HEK293 (cell line): Measurements from ENCODE around the gene ARAP1.

ENCODE experiments used
- GFI1B ChIP-seq: fragments of 450-650 bp; formaldehyde crosslinking; IDR thresholded peaks from 2 replicates; pipeline ENCODE4 v1.5.1; 2016; ENCODE audit warnings: missing biosample characterization, missing genetic modification characterization
- HOXC10 ChIP-seq: sonication (generic); formaldehyde crosslinking; IDR thresholded peaks from 2 replicates; pipeline ENCODE4 v1.8.1; 2023; ENCODE audit warnings: mild to moderate bottlenecking, missing genetic modification reagents
- KLF1 ChIP-seq: fragments of 450-650 bp; formaldehyde crosslinking; IDR thresholded peaks from 2 replicates; pipeline ENCODE4 v1.5.1; 2016; ENCODE audit warnings: missing biosample characterization, missing genetic modification characterization
- KLF16 ChIP-seq: fragments of 450-650 bp; formaldehyde crosslinking; IDR thresholded peaks from 2 replicates; pipeline ENCODE4 v1.5.1; 2017; ENCODE audit warnings: missing biosample characterization, missing genetic modification characterization
- MZF1 ChIP-seq: fragments of 450-650 bp; formaldehyde crosslinking; IDR thresholded peaks from 2 replicates; pipeline ENCODE4 v1.5.1; 2017; ENCODE audit warnings: missing biosample characterization, missing genetic modification characterization, borderline replicate concordance
- PRDM1 ChIP-seq: fragments of 450-650 bp; formaldehyde crosslinking; IDR thresholded peaks from 2 replicates; pipeline ENCODE4; 2016; ENCODE audit warnings: missing biosample characterization, missing genetic modification characterization
- REPIN1 ChIP-seq: fragments of 450-650 bp; formaldehyde crosslinking; IDR thresholded peaks from 2 replicates; pipeline ENCODE4 v1.5.1; 2017; ENCODE audit warnings: missing biosample characterization, missing genetic modification characterization, low read depth
- SCRT1 ChIP-seq: fragments of 450-650 bp; formaldehyde crosslinking; IDR thresholded peaks from 2 replicates; pipeline ENCODE4 v1.5.1; 2016; ENCODE audit warnings: missing biosample characterization, missing genetic modification characterization, borderline replicate concordance
- SETDB1 ChIP-seq: IDR thresholded peaks from one replicate; pipeline ENCODE4 v1.6.1; 2017; ENCODE audit warnings: mild to moderate bottlenecking, low read length, moderate library complexity, mixed read lengths; ENCODE audit not compliant: insufficient read length
- ZBTB20 ChIP-seq: fragments of 450-650 bp; formaldehyde crosslinking; IDR thresholded peaks from 2 replicates; pipeline ENCODE4 v1.5.1; 2016; ENCODE audit warnings: missing biosample characterization, missing genetic modification characterization
- ZBTB21 ChIP-seq: fragments of 450-650 bp; formaldehyde crosslinking; IDR thresholded peaks from 2 replicates; pipeline ENCODE4 v1.5.1; 2017; ENCODE audit warnings: missing biosample characterization, missing genetic modification characterization
- ZBTB48 ChIP-seq: fragments of 450-650 bp; formaldehyde crosslinking; IDR thresholded peaks from 2 replicates; pipeline ENCODE4 v1.5.1; 2016; ENCODE audit warnings: missing biosample characterization, missing genetic modification characterization
- ZEB2 ChIP-seq: fragments of 450-650 bp; formaldehyde crosslinking; IDR thresholded peaks from 2 replicates; pipeline ENCODE4 v1.5.1; 2016; ENCODE audit warnings: missing biosample characterization, missing genetic modification characterization
- ZFHX2 ChIP-seq: fragments of 450-650 bp; formaldehyde crosslinking; conservative IDR thresholded peaks from 2 replicates; pipeline ENCODE4 v1.5.1; 2016; ENCODE audit warnings: missing biosample characterization, missing genetic modification characterization
- ZFP37 ChIP-seq: fragments of 450-650 bp; formaldehyde crosslinking; IDR thresholded peaks from 2 replicates; pipeline ENCODE4 v1.5.1; 2016; ENCODE audit warnings: missing biosample characterization, missing genetic modification characterization
- ZFP69B ChIP-seq: fragments of 450-650 bp; formaldehyde crosslinking; IDR thresholded peaks from 2 replicates; pipeline ENCODE4 v1.5.1; 2016; ENCODE audit warnings: missing biosample characterization, missing genetic modification characterization
- ZNF121 ChIP-seq: fragments of 450-650 bp; formaldehyde crosslinking; IDR thresholded peaks from 2 replicates; pipeline ENCODE4 v1.5.1; 2016; ENCODE audit warnings: missing biosample characterization, missing genetic modification characterization
- ZNF132 ChIP-seq: fragments of 450-650 bp; formaldehyde crosslinking; IDR thresholded peaks from 2 replicates; pipeline ENCODE4 v1.5.1; 2017; ENCODE audit warnings: missing biosample characterization, missing genetic modification characterization, borderline replicate concordance
- ZNF146 ChIP-seq: fragments of 450-650 bp; formaldehyde crosslinking; IDR thresholded peaks from 2 replicates; pipeline ENCODE4 v1.5.1; 2016; ENCODE audit warnings: missing biosample characterization, missing genetic modification characterization
- ZNF16 ChIP-seq: fragments of 450-650 bp; formaldehyde crosslinking; IDR thresholded peaks from 2 replicates; pipeline ENCODE4 v1.5.1; 2016; ENCODE audit warnings: low read depth, missing biosample characterization, missing genetic modification characterization
- ZNF202 ChIP-seq: fragments of 450-650 bp; formaldehyde crosslinking; IDR thresholded peaks from 2 replicates; pipeline ENCODE4 v1.5.1; 2016; ENCODE audit warnings: missing biosample characterization, missing genetic modification characterization, borderline replicate concordance
- ZNF239 ChIP-seq: fragments of 450-650 bp; formaldehyde crosslinking; IDR thresholded peaks from 2 replicates; pipeline ENCODE4 v1.5.1; 2016; ENCODE audit warnings: missing biosample characterization, missing genetic modification characterization
- ZNF335 ChIP-seq: fragments of 450-650 bp; formaldehyde crosslinking; conservative IDR thresholded peaks from 2 replicates; pipeline ENCODE4 v1.5.1; 2016; ENCODE audit warnings: missing biosample characterization, missing genetic modification characterization
- ZNF354C ChIP-seq: fragments of 450-650 bp; formaldehyde crosslinking; IDR thresholded peaks from 2 replicates; pipeline ENCODE4 v1.5.1; 2016; ENCODE audit warnings: missing biosample characterization, missing genetic modification characterization, low read depth, borderline replicate concordance
- ZNF404 ChIP-seq: fragments of 450-650 bp; formaldehyde crosslinking; IDR thresholded peaks from 2 replicates; pipeline ENCODE4 v1.5.1; 2017; ENCODE audit warnings: missing biosample characterization, missing genetic modification characterization
- ZNF529 ChIP-seq: fragments of 450-650 bp; formaldehyde crosslinking; IDR thresholded peaks from 2 replicates; pipeline ENCODE4 v1.5.1; 2017; ENCODE audit warnings: missing genetic modification characterization, missing biosample characterization; ENCODE audit not compliant: insufficient replicate concordance
- ZNF544 ChIP-seq: fragments of 450-650 bp; formaldehyde crosslinking; IDR thresholded peaks from 2 replicates; pipeline ENCODE4 v1.5.0; 2017; ENCODE audit warnings: missing biosample characterization, missing genetic modification characterization
- ZNF560 ChIP-seq: fragments of 450-650 bp; formaldehyde crosslinking; IDR thresholded peaks from 2 replicates; pipeline ENCODE4 v1.5.1; 2017; ENCODE audit warnings: missing biosample characterization, missing genetic modification characterization, borderline replicate concordance
- ZNF596 ChIP-seq: fragments of 450-650 bp; IDR thresholded peaks from 2 replicates; pipeline ENCODE4 v1.5.0; 2018; ENCODE audit warnings: missing biosample characterization, mild to moderate bottlenecking, missing genetic modification characterization, moderate library complexity
- ZNF660 ChIP-seq: fragments of 450-650 bp; IDR thresholded peaks from 2 replicates; pipeline ENCODE4 v1.5.1; 2018; ENCODE audit warnings: missing biosample characterization, mild to moderate bottlenecking, missing genetic modification characterization
- ZNF785 ChIP-seq: fragments of 450-650 bp; formaldehyde crosslinking; IDR thresholded peaks from 2 replicates; pipeline ENCODE4 v1.5.1; 2016; ENCODE audit warnings: missing biosample characterization, missing genetic modification characterization
- TF ChIP-seq, protein P1 (sequence below): fragments of 450-650 bp; IDR thresholded peaks from 2 replicates; pipeline ENCODE4 v1.5.1; 2018; ENCODE audit warnings: missing biosample characterization, missing genetic modification characterization
- TF ChIP-seq, protein P2 (sequence below): fragments of 450-650 bp; formaldehyde crosslinking; conservative IDR thresholded peaks from 2 replicates; pipeline ENCODE4 v1.5.1; 2016; ENCODE audit warnings: low read depth, missing biosample characterization, missing genetic modification characterization
- TF ChIP-seq, protein P3 (sequence below): fragments of 450-650 bp; formaldehyde crosslinking; IDR thresholded peaks from 2 replicates; pipeline ENCODE4 v1.5.1; 2016; ENCODE audit warnings: missing biosample characterization, missing genetic modification characterization, low read depth
- TF ChIP-seq, protein P4 (sequence below): sonication (generic); formaldehyde crosslinking; IDR thresholded peaks from 2 replicates; pipeline ENCODE4 v1.8.1; 2022; ENCODE audit warnings: mild to moderate bottlenecking, moderate library complexity, missing genetic modification reagents

The ARAP1 gene

DNA sequence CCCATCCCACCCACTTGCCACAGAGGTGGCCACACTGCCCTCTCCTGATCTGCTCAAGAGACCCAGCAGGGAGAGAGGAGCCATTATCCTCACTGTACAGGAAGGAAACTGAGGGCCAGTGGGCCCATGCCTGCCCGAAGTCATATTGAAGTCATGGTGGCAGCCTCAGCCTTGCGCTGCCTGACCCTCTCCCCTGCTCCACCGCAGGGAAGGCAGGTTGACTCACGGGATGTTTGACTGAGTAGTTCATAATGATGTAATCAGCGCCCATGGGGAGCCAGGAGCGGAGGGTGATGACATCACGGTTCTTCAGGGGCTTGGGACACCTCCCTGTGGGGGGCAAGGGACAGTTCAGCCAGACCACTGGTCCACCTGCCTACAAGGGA is 6.1 kb upstream of the ARAP1 start (continued):
- TF ChIP-seq MZF1 (tag by site-specific recombination) (no peak), PRDM1 (no peak), ZEB2 (tag by site-specific recombination) (no peak), ZNF596 (no peak), ZNF354C (no peak), ZNF16 (tag by site-specific recombination) (no peak), ZNF404 (no peak), KLF1 (tag by site-specific recombination) (no peak), ZNF335 (tag by site-specific recombination) (no peak), REPIN1 (tag by site-specific recombination) (no peak), ZNF560 (tag by site-specific recombination) (no peak), SETDB1 (no peak), ZNF529 (tag by site-specific recombination) (no peak), ZNF239 (tag by site-specific recombination) (no peak), ZNF202 (tag by site-specific recombination) (no peak), ZNF785 (tag by site-specific recombination) (no peak), ZNF544 (no peak), ZNF660 (tag by site-specific recombination) (0 out of 2 replicates have a peak, but pooled peaks have one; percentile 36), ZNF132 (tag by site-specific recombination) (no peak), ZFP69B (tag by site-specific recombination) (peak; percentile 58; the same call in 1 of the 2 replicates), HOXC10 (no peak), ZNF146 (tag by site-specific recombination) (no peak), KLF16 (tag by site-specific recombination) (no peak), SCRT1 (tag by site-specific recombination) (no peak), ZFHX2 (tag by site-specific recombination) (no peak), GFI1B (tag by site-specific recombination) (no peak), ZNF121 (tag by site-specific recombination) (no peak), ZFP37 (tag by site-specific recombination) (no peak), ZBTB20 (tag by site-specific recombination) (no peak), ZBTB48 (tag by site-specific recombination) (no peak), ZBTB21 (tag by site-specific recombination) (peak; percentile 80)
- TF ChIP-seq, protein P1, sequence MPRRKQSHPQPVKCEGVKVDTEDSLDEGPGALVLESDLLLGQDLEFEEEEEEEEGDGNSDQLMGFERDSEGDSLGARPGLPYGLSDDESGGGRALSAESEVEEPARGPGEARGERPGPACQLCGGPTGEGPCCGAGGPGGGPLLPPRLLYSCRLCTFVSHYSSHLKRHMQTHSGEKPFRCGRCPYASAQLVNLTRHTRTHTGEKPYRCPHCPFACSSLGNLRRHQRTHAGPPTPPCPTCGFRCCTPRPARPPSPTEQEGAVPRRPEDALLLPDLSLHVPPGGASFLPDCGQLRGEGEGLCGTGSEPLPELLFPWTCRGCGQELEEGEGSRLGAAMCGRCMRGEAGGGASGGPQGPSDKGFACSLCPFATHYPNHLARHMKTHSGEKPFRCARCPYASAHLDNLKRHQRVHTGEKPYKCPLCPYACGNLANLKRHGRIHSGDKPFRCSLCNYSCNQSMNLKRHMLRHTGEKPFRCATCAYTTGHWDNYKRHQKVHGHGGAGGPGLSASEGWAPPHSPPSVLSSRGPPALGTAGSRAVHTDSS (tag by site-specific recombination), result no peak
- TF ChIP-seq, protein P2, sequence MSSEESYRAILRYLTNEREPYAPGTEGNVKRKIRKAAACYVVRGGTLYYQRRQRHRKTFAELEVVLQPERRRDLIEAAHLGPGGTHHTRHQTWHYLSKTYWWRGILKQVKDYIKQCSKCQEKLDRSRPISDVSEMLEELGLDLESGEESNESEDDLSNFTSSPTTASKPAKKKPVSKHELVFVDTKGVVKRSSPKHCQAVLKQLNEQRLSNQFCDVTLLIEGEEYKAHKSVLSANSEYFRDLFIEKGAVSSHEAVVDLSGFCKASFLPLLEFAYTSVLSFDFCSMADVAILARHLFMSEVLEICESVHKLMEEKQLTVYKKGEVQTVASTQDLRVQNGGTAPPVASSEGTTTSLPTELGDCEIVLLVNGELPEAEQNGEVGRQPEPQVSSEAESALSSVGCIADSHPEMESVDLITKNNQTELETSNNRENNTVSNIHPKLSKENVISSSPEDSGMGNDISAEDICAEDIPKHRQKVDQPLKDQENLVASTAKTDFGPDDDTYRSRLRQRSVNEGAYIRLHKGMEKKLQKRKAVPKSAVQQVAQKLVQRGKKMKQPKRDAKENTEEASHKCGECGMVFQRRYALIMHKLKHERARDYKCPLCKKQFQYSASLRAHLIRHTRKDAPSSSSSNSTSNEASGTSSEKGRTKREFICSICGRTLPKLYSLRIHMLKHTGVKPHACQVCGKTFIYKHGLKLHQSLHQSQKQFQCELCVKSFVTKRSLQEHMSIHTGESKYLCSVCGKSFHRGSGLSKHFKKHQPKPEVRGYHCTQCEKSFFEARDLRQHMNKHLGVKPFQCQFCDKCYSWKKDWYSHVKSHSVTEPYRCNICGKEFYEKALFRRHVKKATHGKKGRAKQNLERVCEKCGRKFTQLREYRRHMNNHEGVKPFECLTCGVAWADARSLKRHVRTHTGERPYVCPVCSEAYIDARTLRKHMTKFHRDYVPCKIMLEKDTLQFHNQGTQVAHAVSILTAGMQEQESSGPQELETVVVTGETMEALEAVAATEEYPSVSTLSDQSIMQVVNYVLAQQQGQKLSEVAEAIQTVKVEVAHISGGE (tag by site-specific recombination), result no peak
- TF ChIP-seq, protein P3, sequence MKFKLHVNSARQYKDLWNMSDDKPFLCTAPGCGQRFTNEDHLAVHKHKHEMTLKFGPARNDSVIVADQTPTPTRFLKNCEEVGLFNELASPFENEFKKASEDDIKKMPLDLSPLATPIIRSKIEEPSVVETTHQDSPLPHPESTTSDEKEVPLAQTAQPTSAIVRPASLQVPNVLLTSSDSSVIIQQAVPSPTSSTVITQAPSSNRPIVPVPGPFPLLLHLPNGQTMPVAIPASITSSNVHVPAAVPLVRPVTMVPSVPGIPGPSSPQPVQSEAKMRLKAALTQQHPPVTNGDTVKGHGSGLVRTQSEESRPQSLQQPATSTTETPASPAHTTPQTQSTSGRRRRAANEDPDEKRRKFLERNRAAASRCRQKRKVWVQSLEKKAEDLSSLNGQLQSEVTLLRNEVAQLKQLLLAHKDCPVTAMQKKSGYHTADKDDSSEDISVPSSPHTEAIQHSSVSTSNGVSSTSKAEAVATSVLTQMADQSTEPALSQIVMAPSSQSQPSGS (tag by site-specific recombination), result peak; percentile 91
- TF ChIP-seq, protein P4, sequence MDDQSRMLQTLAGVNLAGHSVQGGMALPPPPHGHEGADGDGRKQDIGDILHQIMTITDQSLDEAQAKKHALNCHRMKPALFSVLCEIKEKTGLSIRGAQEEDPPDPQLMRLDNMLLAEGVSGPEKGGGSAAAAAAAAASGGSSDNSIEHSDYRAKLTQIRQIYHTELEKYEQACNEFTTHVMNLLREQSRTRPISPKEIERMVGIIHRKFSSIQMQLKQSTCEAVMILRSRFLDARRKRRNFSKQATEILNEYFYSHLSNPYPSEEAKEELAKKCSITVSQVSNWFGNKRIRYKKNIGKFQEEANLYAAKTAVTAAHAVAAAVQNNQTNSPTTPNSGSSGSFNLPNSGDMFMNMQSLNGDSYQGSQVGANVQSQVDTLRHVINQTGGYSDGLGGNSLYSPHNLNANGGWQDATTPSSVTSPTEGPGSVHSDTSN (CRISPR knock-in tag), result no peak
